Endothelial cell of umbilical vein (primary cell): ENCODE data around the gene BABAM2. TPM values are rescaled to one million over a fixed set of nuclear protein-coding genes. Genes with fewer than 3 reads are reported as not detected.

Source experiments
- BruUV-seq: library from RNA; stranded (reverse); fragments of 400-500 nt; replicated peaks from 2 replicates; lab custom pipeline; 2021; lab: Mats Ljungman, UMichigan
- CTCF ChIA-PET: fragments of 300-600, 350-600 bp; sonication (Branson Sonifier 250); formaldehyde crosslinking; loops from one replicate; lab custom pipeline; 2021; ENCODE audit warnings: antibody characterized with exemption, inconsistent platforms; lab: Charles Lee
- POLR2A ChIA-PET: fragments of 300-600, 350-600 bp; sonication (Branson Sonifier 250); formaldehyde crosslinking; loops from one replicate; lab custom pipeline; 2021; ENCODE audit warnings: antibody characterized with exemption, inconsistent platforms; lab: Charles Lee
- DNase-seq: peaks from one replicate; pipeline ENCODE4 v3.0.0-alpha.2; 2011; ENCODE audit warnings: low read depth, low spot score
- FAIRE-seq: peaks from 2 replicates; lab custom pipeline; 2011; peaks lifted over from hg19 to GRCh38; lab: Jason Lieb, UNC
- H2AFZ ChIP-seq: 2 replicates; pipeline ENCODE4 v1.6.0; 2012; ENCODE audit warnings: low read depth, low read length, control low read depth, inconsistent platforms
- H3K27ac ChIP-seq: 2 replicates; pipeline ENCODE4 v1.5.1; 2011; ENCODE audit warnings: low read depth, mild to moderate bottlenecking, control low read depth, low read length, moderate library complexity; ENCODE audit not compliant: insufficient read depth
- H3K27me3 ChIP-seq, 2 experiments: 2 replicates each; pipeline versions ENCODE4 v1.6.0 to v1.6.1; 2011; ENCODE audit warnings: low read length in 2 of 2, mixed read lengths in 1 of 2; ENCODE audit not compliant: control insufficient read depth in 2 of 2, insufficient read depth in 2 of 2
- H3K36me3 ChIP-seq, 2 experiments: 2 replicates in 1 of 2; 3 replicates in 1 of 2; pipeline ENCODE4 v1.5.1; 2011; ENCODE audit warnings: low read length in 2 of 2, mild to moderate bottlenecking in 1 of 2, moderate library complexity in 1 of 2; ENCODE audit not compliant: control insufficient read depth in 2 of 2, insufficient read depth in 2 of 2; ENCODE audit errors: extremely low read depth in 1 of 2
- H3K4me1 ChIP-seq: 3 replicates; pipeline ENCODE4 v1.5.1; 2011; ENCODE audit warnings: mild to moderate bottlenecking, low read length; ENCODE audit not compliant: control insufficient read depth, insufficient read depth; ENCODE audit errors: extremely low read depth
- H3K4me2 ChIP-seq: 2 replicates; pipeline ENCODE4 v1.6.1; 2011; ENCODE audit warnings: low read length, control low read depth, mixed read lengths; ENCODE audit not compliant: insufficient read depth
- H3K4me3 ChIP-seq, 3 experiments: fragments of 200-600 bp in 1 of 3; sonication (generic), shearing (Covaris generic) in 1 of 3; replicated peaks in 1 of 3; 2 replicates each; pipeline ENCODE4 v1.5.1; 2011 to 2016; ENCODE audit warnings: control low read depth in 3 of 3, low read length in 3 of 3, mild to moderate bottlenecking in 2 of 3, inconsistent platforms in 1 of 3, low read depth in 1 of 3, moderate library complexity in 1 of 3; ENCODE audit not compliant: insufficient read depth in 1 of 3
- H3K79me2 ChIP-seq: 2 replicates; pipeline ENCODE4 v1.6.0; 2012; ENCODE audit warnings: low read length, inconsistent platforms; ENCODE audit not compliant: control insufficient read depth, insufficient read depth
- H3K9ac ChIP-seq: replicated peaks from 2 replicates; pipeline ENCODE3; 2011; ENCODE audit warnings: low read length, control low read depth; ENCODE audit not compliant: insufficient read depth; ENCODE audit errors: extremely low read depth
- H3K9me1 ChIP-seq: replicated peaks from 3 replicates; pipeline ENCODE4 v1.6.0; 2011; ENCODE audit warnings: mild to moderate bottlenecking, low read length; ENCODE audit not compliant: control insufficient read depth, insufficient read depth; ENCODE audit errors: extremely low read depth
- H3K9me3 ChIP-seq: replicated peaks from 2 replicates; pipeline ENCODE4 v1.5.1; 2012; ENCODE audit warnings: low read length, inconsistent platforms; ENCODE audit not compliant: control insufficient read depth, insufficient read depth
- H4K20me1 ChIP-seq: replicated peaks from 2 replicates; pipeline ENCODE3; 2011; ENCODE audit warnings: mild to moderate bottlenecking, low read length; ENCODE audit not compliant: control insufficient read depth, insufficient read depth; ENCODE audit errors: extremely low read depth
- EZH2 ChIP-seq: IDR thresholded peaks from 2 replicates; pipeline ENCODE4 v1.6.1; 2012; ENCODE audit warnings: borderline replicate concordance, low read depth, mild to moderate bottlenecking, moderate library complexity, low read length, inconsistent platforms; ENCODE audit not compliant: severe bottlenecking
- FOS ChIP-seq: IDR thresholded peaks from 2 replicates; pipeline ENCODE4 v1.6.1; 2011; ENCODE audit warnings: mild to moderate bottlenecking, low read length, moderate library complexity, borderline replicate concordance; ENCODE audit not compliant: insufficient read depth
- GATA2 ChIP-seq: IDR thresholded peaks from 2 replicates; pipeline ENCODE4 v1.7.0; 2011; ENCODE audit warnings: low read depth, mild to moderate bottlenecking, moderate library complexity, mixed read lengths, low read length; ENCODE audit not compliant: insufficient read length, insufficient read depth
- JUN ChIP-seq: IDR thresholded peaks from 2 replicates; pipeline ENCODE4 v1.6.1; 2011; ENCODE audit warnings: borderline replicate concordance, low read depth; ENCODE audit not compliant: insufficient read length, insufficient read depth
- MYC ChIP-seq: IDR thresholded peaks from one replicate; pipeline ENCODE4 v1.6.1; 2011; ENCODE audit warnings: mild to moderate bottlenecking, low read depth, low read length
- POLR2A ChIP-seq: IDR thresholded peaks from 2 replicates; pipeline ENCODE4 v1.6.1; 2012; ENCODE audit warnings: low read depth, mild to moderate bottlenecking, control low read depth, low read length
- POLR2AphosphoS5 ChIP-seq: IDR thresholded peaks from 2 replicates; pipeline ENCODE4 v1.6.1; 2012; ENCODE audit warnings: low read depth, mild to moderate bottlenecking, control low read depth, low read length, moderate library complexity; ENCODE audit not compliant: insufficient read depth
- dilution Hi-C: fragments of 300-500 bp; cut with MboI; formaldehyde crosslinking; loops from one replicate; pipeline ENCODE4 v1.15.0; 2019; ENCODE audit warnings: low sequenced_read_pairs; ENCODE audit not compliant: extremely low pct_ligation_motif_present
- intact Hi-C: fragments of 100-400 bp; cut with micrococcal nuclease; formaldehyde crosslinking; loops from one replicate; pipeline ENCODE4 v1.10.0; 2022
- polyA plus RNA-seq, 4 experiments: library from polyadenylated mRNA; depleted of rRNA in 3 of 4; stranded (reverse) in 3 of 4; unstranded in 1 of 4; fragments of >200 nt; gene quantifications; 2 replicates each; pipeline versions ENCODE4 v1.2.1 to v1.2.3, GENCODE V29; 2011 to 2012; ENCODE audit warnings: missing spikeins in 1 of 4
- total RNA-seq: library from RNA; stranded (reverse); gene quantifications from 2 replicates; pipeline ENCODE4 v1.2.3, GENCODE V29; 2021
- TF ChIP-seq, protein P1 (sequence below), 2 donors: IDR thresholded peaks; 1 replicate in 1 of 2; 2 replicates in 1 of 2; pipeline ENCODE4 v1.5.1; 2011; ENCODE audit warnings: low read length in 2 of 2, mild to moderate bottlenecking in 2 of 2, moderate library complexity in 2 of 2, control low read depth in 1 of 2, inconsistent platforms in 1 of 2, low read depth in 1 of 2; ENCODE audit not compliant: insufficient read depth in 1 of 2; ENCODE audit errors: extremely low read depth in 1 of 2
- TF ChIP-seq, protein P2 (sequence below): IDR thresholded peaks from 2 replicates; pipeline ENCODE4 v1.6.1; 2011; ENCODE audit not compliant: insufficient read depth, insufficient read length

The BABAM2 gene
- total and polyA plus RNA-seq, 2 donors (not counting 3 experiments of a cell fraction or from before 2014, with no cell fraction given): 19.9 to 27.6 TPM

DNA sequence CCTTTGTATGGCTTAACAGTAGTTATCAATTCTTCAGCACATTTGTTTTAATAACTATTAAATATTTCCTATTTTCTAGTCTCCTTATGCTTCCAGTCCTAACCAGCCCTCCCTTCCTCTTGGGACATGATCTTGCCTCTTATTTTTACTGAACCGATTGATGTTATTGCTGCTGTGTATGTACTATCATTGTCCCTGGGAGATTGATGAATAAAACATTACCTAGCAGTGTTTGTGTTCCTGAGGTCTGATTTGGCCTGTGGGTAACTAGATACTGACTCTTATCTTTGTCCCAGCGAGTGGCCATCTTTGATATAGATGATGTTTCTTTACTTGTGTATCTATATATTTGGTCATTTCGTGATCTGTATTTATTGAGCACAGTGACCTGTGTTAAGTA is 192.9 kb downstream of the BABAM2 start:
- ChIA-PET CTCF (no interaction called here), POLR2A (no interaction called here)
- DNase-seq (no peak), FAIRE-seq (no peak)
- H3K4me1 ChIP-seq: peaks cover 31% of the 10 kb centered on the region
- BruUV-seq: no TSS peak
- no peaks in the 10 kb centered on the region for H3K27me3 ChIP-seq
- no peak for TF ChIP-seq POLR2A
- no peak for TF ChIP-seq EZH2
- no peak for TF ChIP-seq POLR2AphosphoS5
- no peak for TF ChIP-seq JUN
- TF ChIP-seq MYC: no peak
- TF ChIP-seq GATA2: no peak
- TF ChIP-seq FOS: no peak
- TF ChIP-seq, protein P1, sequence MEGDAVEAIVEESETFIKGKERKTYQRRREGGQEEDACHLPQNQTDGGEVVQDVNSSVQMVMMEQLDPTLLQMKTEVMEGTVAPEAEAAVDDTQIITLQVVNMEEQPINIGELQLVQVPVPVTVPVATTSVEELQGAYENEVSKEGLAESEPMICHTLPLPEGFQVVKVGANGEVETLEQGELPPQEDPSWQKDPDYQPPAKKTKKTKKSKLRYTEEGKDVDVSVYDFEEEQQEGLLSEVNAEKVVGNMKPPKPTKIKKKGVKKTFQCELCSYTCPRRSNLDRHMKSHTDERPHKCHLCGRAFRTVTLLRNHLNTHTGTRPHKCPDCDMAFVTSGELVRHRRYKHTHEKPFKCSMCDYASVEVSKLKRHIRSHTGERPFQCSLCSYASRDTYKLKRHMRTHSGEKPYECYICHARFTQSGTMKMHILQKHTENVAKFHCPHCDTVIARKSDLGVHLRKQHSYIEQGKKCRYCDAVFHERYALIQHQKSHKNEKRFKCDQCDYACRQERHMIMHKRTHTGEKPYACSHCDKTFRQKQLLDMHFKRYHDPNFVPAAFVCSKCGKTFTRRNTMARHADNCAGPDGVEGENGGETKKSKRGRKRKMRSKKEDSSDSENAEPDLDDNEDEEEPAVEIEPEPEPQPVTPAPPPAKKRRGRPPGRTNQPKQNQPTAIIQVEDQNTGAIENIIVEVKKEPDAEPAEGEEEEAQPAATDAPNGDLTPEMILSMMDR (IDR thresholded peaks at IDR 0.05; ENCODE audit: extremely low read depth in 1 of 2, insufficient read depth in 1 of 2, low read depth in 1 of 2, low read length in 2 of 2): no peak
- TF ChIP-seq, protein P2, sequence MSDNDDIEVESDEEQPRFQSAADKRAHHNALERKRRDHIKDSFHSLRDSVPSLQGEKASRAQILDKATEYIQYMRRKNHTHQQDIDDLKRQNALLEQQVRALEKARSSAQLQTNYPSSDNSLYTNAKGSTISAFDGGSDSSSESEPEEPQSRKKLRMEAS: no peak
- H3K36me3 ChIP-seq: no peaks in the 10 kb centered on the region
- no peaks in the 10 kb centered on the region for H3K9me1 ChIP-seq
- dilution Hi-C loops: no loop called here
- no peaks in the 10 kb centered on the region for H4K20me1 ChIP-seq
- H3K9ac ChIP-seq: no peak overlapping the region
- H3K4me3 ChIP-seq: no peak overlapping the region
- no peak overlapping the region for H3K27ac ChIP-seq
- no peak overlapping the region for H2AFZ ChIP-seq
- no peaks in the 10 kb centered on the region for H3K9me3 ChIP-seq
- intact Hi-C loops: no loop called here
- no peaks in the 10 kb centered on the region for H3K79me2 ChIP-seq
- H3K4me2 ChIP-seq: no peak overlapping the region
